HTR-8/SVneo (cell line): ENCODE results near the gene CNOT4.
"Not testable (repeated sequence)": the region's sequence is repeated elsewhere in the genome, so short reads cannot be mapped to it uniquely, and the experiment has no call there.

Experiments
- DNase-seq: peaks from one replicate; pipeline ENCODE4 v3.0.0; 2011; ENCODE audit warnings: low spot score, mixed read lengths; ENCODE audit not compliant: insufficient read length
- FAIRE-seq: peaks from 2 replicates; lab custom pipeline; 2011; peaks lifted over from hg19 to GRCh38; lab: Jason Lieb, UNC

The CNOT4 gene

DNA sequence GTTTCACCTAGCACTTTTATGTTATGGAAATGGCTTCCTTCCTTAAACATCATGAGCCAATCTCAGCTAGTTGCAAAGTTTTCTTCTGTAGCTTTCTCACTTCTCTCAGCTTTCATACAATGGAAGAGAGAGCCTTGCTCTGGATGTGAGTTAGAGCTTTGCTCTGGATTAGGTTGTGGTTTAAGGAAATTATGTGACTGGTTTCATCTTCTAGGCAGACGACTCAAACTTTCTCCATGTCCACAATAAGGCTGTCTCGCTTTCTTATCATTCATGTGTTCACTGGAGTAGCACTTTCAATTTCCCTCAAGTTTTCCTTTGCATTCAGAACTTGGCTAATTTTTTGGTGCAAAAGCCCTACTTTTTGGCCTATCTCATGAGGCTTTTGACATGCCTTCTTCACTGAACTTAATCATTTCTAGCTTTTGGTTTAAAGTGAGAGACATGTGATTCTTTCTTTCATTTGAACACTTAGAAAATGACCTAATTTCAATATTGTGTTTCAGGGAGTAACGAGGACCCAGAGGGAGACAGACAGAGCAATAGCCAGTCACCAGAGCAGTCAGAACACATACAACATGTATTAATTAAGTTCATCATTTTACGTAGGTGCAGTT is 49.8 kb downstream of the CNOT4 start:
- FAIRE-seq, result no peak

DNA sequence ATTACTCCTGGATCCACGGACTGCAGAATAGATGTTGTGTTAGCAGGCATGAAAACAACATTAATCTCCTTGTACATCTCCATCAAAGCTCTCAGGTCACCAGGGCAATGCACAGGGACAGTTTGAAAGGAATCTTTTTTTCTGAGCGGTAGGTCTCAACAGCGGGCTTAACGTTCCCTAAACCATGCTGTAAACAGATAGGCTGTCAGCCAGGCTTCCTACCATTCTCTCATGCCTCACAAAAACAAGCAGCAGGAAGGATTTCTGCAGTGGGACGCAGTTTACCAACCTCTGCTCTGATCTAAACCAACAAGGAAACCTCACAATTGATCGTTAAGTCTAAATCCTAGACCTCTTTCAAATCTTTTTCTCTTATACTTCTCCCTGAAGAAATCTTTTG is 50.8 kb downstream of the CNOT4 start:
- no peak for FAIRE-seq
- no peak for DNase-seq

More for the DNA sequence above, 49.8 kb downstream of the CNOT4 start:
- DNase-seq, result no peak

DNA sequence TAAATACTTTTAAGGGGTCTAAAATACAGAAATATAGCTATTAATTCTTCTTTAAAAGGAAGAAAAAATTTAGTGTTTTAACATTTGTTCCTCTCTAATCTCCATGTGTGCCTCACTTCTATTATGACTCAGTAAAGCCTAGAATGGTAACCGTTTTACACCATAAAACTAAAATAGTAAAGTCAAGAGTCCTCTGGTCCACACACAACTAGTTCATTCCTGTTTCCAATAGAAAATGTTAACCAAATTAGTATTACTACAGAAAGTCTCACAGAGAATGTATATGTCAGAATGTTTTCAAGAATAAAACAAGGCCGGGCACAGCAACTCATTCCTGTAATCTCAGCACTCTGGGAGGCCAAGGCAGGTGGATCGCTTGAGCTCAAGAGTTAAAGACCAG is 55.8 kb downstream of the CNOT4 start:
- FAIRE-seq, result no peak
- DNase-seq, result no peak

DNA sequence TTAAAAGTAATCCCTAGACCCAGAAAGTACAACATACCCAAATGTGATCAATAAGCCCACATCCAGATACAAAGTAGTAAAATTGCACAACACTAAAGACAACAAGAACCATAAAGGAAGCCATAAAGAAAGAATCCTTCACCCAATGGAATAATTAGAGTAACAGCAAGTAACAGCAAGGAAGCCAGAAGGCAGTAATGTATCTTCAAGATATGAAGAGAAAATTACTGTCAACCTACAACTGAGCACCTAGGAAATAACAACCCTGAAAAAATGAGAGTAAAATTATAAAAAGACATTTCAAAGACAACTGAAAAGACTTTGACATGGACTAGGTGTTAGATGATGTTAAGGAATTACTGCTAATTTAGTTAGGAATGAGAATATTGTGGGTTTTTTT is 60.5 kb downstream of the CNOT4 start:
- DNase-seq (no peak), FAIRE-seq (no peak)

DNA sequence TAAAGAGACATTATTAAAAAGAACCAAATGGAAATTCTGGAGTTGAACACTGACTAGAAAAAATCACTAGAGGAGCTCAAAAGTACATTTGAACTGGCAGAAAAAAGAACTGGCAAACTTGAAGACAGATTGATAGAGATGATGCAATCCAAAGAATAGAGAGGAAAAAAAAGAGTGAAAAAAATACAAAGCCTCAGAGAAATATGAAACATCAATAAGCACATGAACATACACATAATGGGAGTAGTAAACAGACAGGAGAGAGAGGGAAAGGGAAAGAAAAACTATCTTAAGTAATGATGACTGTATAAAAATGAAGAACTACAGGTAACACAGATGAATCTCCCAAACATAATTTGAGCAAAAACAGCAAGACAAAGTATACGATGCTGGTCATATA is 61.1 kb downstream of the CNOT4 start:
- DNase-seq (no peak), FAIRE-seq (no peak)

DNA sequence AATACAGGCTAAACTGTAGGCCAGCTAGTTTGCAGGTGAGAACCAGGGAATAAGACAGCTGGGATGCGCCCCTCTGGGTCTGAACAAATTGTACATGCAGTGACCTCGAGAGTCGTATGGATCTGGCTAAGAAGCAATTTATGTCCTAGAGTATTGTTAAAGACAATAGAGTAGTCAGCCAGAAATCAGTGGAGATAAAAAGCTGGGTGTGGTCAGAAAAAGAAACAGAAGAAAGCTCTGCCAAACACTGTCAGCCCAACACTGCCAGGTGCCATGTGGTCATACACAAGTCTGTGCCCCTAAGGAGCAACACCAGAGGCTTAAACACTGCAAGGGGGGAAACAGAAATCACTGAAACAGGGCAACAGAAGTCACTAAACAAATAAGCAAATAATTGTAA is 62.2 kb downstream of the CNOT4 start:
- FAIRE-seq (no peak), DNase-seq (no peak)

DNA sequence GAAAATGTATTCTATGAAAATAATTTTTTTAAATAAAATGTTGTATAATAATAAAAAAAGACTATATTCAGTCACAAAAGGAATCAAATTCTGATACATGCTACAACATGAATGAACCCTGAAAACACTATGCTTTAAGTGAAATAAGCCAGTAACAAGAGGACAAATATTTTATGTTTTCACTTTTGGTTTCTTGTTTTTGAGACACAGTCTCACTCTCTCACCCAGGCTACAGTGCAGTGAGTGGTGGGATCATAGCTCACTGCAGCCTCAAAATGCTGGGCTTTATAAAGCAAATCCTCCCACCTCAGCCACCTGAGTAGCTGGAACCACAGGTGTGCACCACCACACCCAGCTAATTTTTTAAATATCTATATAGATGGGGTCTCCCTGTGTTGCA is 64.2 kb downstream of the CNOT4 start:
- FAIRE-seq (no peak), DNase-seq (no peak)

DNA sequence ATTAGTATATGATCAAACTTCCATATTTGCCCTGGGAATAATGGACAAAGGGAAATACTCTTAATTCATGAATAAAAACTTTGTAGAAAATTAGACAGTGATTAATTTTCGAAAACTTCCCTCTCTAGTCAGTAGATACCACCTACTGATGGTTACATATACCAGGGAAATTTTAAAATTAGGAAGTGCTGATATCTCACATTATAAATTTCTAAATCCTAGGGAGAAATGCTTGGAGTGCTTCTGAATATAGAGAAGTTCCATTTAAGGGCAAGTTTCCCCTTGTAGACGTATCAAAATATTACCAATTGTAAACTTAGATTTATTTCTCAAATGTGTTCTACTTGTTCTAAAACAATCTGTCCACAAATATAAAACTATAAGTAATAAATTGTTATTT is 64.6 kb downstream of the CNOT4 start:
- FAIRE-seq, DNase-seq: not testable (repeated sequence)

DNA sequence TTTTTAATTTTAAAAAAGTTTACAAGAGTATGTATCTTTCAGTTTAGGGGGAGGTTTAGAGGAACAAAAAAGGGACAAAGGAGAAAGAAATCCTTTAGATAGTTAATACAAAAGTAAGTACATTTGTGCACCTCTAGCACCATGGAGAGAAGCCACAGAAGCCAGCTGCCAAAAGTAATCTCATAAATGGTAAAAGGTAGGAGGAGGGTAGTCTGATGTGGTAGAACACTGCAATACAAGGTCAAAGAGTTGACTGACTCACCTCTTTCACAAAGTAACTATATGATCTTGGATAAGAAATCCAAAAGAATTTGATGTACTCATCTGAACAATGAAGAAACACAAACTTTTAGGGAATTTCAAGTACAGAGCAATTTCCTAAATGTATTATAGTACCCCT is 68.1 kb downstream of the CNOT4 start:
- FAIRE-seq, result no peak
- DNase-seq, result peak; percentile 12

DNA sequence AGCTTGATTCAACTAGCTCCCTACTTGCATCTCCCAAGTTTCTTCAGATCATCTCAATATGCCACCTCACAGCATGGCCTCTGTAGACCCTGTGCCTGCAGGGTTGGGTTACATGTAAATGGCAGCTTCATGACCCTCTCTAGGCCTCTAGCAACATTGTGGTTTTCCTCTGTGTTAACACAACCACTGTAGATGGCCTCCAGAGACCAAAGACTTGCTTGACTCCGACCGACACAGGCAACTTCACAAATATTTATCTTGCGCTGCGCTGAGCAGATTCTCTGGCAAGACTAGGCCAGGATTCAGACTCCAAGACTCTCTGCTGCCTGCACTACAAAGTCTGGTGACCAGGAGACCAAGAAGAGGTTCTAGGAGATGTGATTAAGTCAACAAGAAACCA is 75.9 kb downstream of the CNOT4 start:
- no peak for DNase-seq
- no peak for FAIRE-seq

DNA sequence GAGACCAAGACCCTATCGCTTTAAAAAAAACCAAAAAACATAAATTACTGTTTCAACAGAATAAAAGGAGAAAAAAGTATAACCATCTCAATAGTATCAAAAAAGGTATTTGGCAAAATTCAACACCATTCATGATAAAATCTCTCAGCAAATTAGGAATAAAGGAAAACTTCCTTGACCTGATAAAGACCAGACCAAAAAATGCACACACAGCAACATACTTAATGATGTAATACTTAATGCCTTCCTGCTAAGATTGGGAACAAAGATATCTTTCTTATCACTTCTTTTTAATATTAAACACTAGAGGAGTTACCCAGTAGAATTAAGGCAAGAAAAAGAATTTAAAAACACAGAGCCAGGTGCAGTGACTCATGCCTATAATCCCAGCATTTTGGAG is 79.3 kb downstream of the CNOT4 start:
- FAIRE-seq (no peak), DNase-seq (no peak)

DNA sequence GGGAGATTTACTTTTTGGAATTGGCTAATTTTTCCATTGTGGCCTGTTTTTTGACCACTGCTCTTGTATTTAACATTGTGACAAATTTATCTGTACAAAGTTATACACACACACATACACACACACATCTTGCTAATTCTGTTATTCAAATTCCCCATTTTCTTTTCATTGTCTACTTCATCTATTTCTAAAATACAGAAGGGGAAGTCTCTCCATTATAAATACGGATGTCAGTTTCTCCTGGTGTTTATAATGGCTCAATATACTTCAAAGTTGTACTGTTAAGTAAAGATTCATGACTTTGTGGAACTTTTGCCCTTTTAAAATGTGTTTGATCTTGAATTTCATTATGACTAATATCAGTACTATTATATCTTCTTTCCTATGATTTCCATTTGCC is 81.0 kb downstream of the CNOT4 start:
- FAIRE-seq (no peak), DNase-seq (no peak)

DNA sequence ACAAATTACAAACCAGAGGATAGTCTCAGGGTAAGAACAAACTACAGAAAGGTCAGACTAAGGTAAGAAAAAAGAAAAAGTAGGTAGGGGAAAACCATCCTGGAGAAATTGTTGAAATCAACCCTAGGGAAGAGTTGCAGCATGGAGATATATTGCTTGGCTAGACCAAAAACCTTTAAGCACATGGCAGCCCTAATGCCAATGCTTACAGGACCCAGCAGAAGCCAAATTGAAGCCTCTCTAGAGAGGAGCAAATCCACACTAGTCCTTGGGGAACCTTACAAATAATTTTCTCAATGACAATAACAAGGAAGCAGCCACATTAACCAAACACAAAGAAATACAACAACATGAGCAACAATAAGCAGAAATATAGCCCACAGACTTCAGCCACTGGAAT is 81.9 kb downstream of the CNOT4 start:
- FAIRE-seq (no peak), DNase-seq (no peak)

DNA sequence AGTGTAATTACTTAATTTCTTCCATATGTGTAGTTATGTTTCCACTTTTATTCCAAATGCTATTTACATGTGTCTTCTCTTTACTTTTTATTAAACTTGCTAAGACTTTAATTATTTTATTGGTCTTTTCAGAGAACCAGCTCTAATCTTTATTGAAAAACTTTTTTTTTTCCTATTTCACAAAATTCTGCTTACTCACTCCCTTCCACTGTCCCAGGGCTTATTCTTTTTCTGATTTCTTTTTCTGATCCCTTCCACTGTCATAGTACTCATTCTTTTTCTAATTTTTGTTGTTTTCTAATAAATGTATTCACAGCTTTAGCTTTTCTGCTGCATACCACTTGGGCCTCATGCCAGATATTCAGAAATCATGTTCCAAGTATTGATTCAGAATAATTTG is 82.7 kb downstream of the CNOT4 start:
- FAIRE-seq (no peak), DNase-seq (no peak)

DNA sequence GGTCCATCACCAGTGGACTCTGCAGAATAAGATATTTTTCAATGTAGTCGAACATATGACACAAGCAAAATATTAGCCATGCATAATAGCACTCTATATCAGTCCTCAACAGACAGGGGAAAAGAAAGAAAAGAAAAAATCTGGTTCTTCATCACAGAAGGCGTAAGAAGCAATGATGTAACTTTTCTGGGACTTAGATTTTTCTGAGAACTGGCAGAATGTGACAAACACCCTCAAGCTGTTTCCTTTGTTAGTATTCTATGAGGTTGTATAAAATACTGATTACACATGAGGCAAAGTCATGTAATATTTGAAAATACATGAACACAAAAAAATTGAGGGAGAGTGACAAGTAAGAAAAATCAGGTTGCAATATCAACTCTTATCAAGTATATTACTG is 84.9 kb downstream of the CNOT4 start:
- DNase-seq (no peak), FAIRE-seq (no peak)

DNA sequence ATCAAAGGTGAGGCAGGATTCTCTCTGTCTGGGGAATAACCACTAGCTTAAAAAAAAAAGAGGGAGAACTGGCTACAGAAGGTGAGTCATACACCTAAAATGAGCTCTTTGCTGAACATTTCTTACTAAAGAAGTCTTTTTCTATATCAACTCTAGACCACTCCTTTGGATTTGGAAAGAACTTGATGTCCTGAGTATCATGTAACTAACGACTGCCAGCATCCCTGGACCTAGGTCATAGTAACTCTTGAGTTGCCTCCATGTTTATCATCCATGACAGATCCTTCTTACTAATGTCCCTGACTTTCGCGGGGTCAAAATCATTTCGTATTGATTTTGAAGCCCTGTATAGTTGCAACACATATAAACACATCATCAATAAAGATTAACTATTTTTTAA is 89.1 kb downstream of the CNOT4 start:
- FAIRE-seq (no peak), DNase-seq (no peak)

DNA sequence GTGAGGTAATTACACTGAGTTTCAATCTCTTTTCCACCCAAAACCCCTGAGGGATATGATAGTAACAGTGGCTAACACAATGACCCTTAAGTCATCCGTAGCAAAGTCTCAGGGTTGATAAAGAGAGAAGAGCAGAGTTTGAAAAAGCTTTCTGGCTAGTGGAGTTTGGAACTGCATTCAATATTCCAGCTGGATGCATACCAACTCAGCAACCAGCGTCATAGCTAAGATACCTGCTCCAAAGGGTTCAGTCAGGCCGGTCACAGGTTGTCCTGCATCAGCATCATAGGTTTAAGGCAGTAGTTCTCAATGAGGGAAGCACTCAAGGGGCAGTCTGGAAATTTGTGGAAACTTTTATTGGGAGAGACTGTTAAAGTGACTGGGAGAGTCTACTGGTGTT is 93.5 kb downstream of the CNOT4 start:
- DNase-seq, result no peak
- no peak for FAIRE-seq

DNA sequence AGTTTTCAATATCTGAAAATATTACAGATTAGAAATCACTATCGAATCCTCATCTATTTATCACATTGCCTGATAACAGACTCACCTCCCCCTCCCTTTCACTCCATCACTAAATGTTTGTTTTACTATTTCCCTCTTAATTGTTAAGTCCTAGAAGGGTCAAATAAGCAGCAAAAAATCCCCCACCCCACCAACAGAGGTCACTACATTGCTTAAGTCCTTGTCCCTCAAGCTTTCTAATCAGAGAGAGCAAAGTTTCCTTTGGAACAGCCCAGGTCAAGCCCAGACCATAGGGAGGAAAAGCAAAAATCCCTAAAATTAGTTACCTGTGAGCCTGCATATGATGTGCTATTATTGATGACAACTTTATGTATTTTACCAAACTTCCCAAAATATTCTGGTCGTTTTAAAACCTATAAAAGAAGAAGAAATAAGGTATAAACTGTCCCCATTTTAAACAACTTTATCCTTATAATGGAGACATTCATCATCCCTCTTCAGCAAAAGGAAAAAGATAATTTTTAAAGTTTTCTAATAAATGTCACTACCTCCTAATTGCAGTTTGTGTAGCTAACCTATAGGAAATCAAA is 95.0 kb downstream of the CNOT4 start:
- peak; percentile 7 for DNase-seq
- FAIRE-seq, result no peak

DNA sequence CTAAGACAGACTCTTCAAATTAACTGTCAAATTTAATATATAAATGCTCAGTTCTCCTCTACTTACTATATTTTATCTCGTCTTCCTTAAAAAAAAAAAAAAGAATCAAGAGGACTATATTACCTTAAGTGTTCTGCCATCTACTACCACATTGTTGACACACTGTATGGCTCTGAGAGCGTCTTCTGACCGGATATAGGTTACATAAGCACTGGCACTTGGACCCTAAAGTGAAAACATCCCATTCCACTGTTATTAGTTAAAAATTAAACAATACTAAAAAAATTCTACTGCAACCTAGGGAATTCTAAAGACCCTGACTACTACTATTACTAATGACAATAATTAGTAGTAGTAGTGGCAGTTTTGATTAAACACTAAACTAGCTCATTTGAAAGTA is 95.7 kb downstream of the CNOT4 start:
- FAIRE-seq (no peak), DNase-seq (no peak)

DNA sequence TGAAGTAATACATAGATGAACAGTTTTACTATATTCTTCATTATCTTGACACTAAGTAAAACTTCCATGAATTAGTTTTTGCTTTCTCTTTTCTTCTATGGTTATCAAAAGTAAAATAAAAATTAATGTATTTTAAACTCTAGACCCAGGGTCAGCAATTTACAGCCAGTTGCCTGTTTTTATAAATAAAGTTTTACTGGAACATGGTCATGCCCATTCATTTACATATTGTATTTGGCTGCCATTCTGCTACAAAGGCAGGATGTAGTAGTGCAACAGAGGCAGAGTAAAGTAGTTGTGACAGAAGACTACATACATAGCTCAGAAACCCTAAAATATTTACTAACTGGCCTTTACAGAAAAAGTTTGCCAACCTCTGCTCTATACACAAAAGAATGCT is 98.8 kb downstream of the CNOT4 start:
- no peak for FAIRE-seq
- DNase-seq, result no peak

DNA sequence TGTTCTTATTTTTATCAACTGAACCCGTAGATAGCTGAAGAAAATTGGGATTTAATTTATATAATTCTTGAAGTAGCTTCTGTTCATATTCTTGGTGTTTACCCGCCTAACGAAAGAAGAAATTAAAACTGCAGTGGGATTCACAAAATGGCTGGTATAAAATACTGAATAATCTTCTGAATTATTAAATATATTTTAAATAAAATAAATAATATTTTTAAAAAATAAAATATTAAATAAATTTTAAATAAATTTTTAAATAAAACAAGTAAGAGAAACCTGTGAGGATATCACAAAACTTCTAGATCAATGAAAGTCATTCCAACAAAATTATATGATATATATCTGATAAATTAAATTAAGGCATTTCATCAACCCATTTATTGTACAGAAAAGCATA is 99.4 kb downstream of the CNOT4 start:
- FAIRE-seq (no peak), DNase-seq (no peak)

DNA sequence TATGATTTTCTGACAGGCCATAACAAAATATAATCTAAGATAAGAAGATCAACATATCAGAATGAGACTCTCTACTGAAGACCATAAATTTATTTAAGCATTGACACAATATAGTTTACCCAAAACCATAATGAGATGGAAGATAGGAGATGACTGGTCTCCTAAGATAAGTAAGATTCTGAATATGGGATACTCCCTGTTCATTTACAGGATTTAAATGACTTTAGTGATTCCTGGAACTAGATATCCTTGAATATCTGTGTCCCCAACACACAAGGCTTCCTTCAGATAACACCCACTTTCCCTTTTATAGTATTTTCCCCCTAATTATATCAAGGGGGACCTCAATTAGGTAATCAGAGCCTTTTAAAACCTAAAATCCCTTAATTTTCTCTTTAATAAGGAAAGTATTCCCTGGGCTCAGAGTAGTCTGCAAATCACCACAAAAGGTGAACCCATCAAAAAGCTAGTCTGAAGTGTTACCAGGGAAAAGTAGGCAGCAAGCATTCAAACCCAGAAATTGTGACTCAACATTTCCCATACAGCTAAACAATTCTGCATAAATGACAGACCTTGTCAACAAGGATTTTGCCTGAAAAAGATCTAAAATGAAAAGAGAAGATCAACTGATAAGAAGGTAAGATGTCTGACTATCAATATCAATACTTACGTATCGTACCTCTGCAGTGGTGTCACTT is 99.9 kb downstream of the CNOT4 start:
- DNase-seq, result no peak
- no peak for FAIRE-seq
